ENCODE data around the gene SCYGR7. TPM values are rescaled to one million over a fixed set of nuclear protein-coding genes. Genes with fewer than 3 reads are reported as not detected.
A peak's percentile ranks its signal among the peaks of the same experiment; 100 is the strongest.

The SCYGR7 gene
- total RNA-seq, 4 donors from 2014 or later = not detected

- DNase-seq (ENCODE audit: low spot score in 2 of 2) = no peak
- Histone ChIP-seq H3K27me3 (no peaks in the 10 kb centered on the region), H3K9me3 (no peaks in the 10 kb centered on the region), H3K27ac (no peak overlapping the region), H3K36me3 (no peaks in the 10 kb centered on the region), H3K4me3 (no peak overlapping the region), H3K4me1 (peaks cover 0 to 12% (median 4%) of the 10 kb centered on the region in 4 donors)
- TF ChIP-seq, protein P1, sequence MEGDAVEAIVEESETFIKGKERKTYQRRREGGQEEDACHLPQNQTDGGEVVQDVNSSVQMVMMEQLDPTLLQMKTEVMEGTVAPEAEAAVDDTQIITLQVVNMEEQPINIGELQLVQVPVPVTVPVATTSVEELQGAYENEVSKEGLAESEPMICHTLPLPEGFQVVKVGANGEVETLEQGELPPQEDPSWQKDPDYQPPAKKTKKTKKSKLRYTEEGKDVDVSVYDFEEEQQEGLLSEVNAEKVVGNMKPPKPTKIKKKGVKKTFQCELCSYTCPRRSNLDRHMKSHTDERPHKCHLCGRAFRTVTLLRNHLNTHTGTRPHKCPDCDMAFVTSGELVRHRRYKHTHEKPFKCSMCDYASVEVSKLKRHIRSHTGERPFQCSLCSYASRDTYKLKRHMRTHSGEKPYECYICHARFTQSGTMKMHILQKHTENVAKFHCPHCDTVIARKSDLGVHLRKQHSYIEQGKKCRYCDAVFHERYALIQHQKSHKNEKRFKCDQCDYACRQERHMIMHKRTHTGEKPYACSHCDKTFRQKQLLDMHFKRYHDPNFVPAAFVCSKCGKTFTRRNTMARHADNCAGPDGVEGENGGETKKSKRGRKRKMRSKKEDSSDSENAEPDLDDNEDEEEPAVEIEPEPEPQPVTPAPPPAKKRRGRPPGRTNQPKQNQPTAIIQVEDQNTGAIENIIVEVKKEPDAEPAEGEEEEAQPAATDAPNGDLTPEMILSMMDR (IDR thresholded peaks at IDR 0.05) = no peak
- TF ChIP-seq POLR2A (IDR thresholded peaks at IDR 0.05) (no peak), EP300 (IDR thresholded peaks at IDR 0.05) (no peak)
- 57 to 63% methylated on average over 6 of the region's 6 CpGs for WGBS, 2 donors
These were observed 33.8 kb downstream of the SCYGR7 start for GRCh38 chr2:227761740-227762476.

GRCh38 chr2:227765788-227766372 is 37.7 kb downstream of the SCYGR7 start:
- no peak for DNase-seq (ENCODE audit: low spot score in 2 of 2)
- H3K27me3 ChIP-seq = no peaks in the 10 kb centered on the region
- H3K9me3 ChIP-seq = no peaks in the 10 kb centered on the region
- no peak overlapping the region for H3K4me3 ChIP-seq
- TF ChIP-seq, protein P1 (IDR thresholded peaks at IDR 0.05) = no peak
- TF ChIP-seq POLR2A (IDR thresholded peaks at IDR 0.05) (no peak), EP300 (IDR thresholded peaks at IDR 0.05) (no peak)
- H3K4me1 ChIP-seq = peaks cover 0 to 12% (median 4%) of the 10 kb centered on the region in 4 donors
- WGBS, 2 donors = 24% methylated on average over 4 of the region's 4 CpGs
- no peaks in the 10 kb centered on the region for H3K36me3 ChIP-seq
- peak overlapping the region in 3 of 4 donors; percentile 34 to 57 (median 41) for H3K27ac ChIP-seq

- TF ChIP-seq, protein P1 (IDR thresholded peaks at IDR 0.05) = peak; percentile 74 to 92 (median 83)
- peak in 1 of 2 donors; percentile 28 for TF ChIP-seq EP300 (IDR thresholded peaks at IDR 0.05)
- no peak for TF ChIP-seq POLR2A (IDR thresholded peaks at IDR 0.05)
- peak; percentile 60 to 91 for DNase-seq (ENCODE audit: low spot score in 2 of 2)
- H3K4me3 ChIP-seq = no peak overlapping the region
These were observed 38.3 kb downstream of the SCYGR7 start for GRCh38 chr2:227766373-227766883.

DNA sequence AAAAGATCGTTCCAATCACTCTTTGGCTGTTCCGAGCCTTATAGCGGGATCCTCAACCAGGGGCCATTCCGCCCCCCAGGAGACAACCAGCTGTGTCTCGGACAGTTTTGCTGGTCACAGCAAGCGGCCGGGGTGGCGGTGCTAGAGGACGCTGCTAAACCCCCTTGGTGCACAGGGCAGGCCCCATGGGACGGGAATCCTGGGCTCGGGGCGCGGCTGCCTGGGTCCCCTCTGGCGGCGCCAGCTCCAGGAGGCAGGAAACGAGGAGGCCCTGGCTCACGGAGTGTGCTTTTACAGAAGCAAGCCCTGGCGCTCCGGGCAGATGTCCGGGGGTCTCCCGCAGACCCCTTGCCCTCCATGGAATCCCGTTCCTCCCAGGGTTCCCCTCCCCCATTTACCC is 39.7 kb downstream of the SCYGR7 start:
- Histone ChIP-seq H3K27me3 (no peaks in the 10 kb centered on the region), H3K9me3 (no peaks in the 10 kb centered on the region), H3K4me1 (peaks cover 0 to 12% (median 4%) of the 10 kb centered on the region in 4 donors), H3K27ac (no peak overlapping the region), H3K4me3 (no peak overlapping the region), H3K36me3 (no peaks in the 10 kb centered on the region)
- DNase-seq (ENCODE audit: low spot score in 2 of 2) = no peak
- 90 to 91% methylated on average over 21 to 22 of the region's 22 CpGs for WGBS, 2 donors
- no peak for TF ChIP-seq EP300 (IDR thresholded peaks at IDR 0.05)
- TF ChIP-seq, protein P1 (IDR thresholded peaks at IDR 0.05) = no peak
- TF ChIP-seq POLR2A (IDR thresholded peaks at IDR 0.05) = no peak

More at GRCh38 chr2:227766373-227766883, 38.3 kb downstream of the SCYGR7 start:
- peaks cover 0 to 12% (median 4%) of the 10 kb centered on the region in 4 donors for H3K4me1 ChIP-seq
- H3K27me3 ChIP-seq = no peaks in the 10 kb centered on the region
- no peaks in the 10 kb centered on the region for H3K36me3 ChIP-seq
- H3K9me3 ChIP-seq = no peaks in the 10 kb centered on the region
- 24 to 28% methylated on average over 11 of the region's 11 CpGs for WGBS, 2 donors
- H3K27ac ChIP-seq = peak overlapping the region in 2 of 4 donors; percentile 34 to 57

DNA sequence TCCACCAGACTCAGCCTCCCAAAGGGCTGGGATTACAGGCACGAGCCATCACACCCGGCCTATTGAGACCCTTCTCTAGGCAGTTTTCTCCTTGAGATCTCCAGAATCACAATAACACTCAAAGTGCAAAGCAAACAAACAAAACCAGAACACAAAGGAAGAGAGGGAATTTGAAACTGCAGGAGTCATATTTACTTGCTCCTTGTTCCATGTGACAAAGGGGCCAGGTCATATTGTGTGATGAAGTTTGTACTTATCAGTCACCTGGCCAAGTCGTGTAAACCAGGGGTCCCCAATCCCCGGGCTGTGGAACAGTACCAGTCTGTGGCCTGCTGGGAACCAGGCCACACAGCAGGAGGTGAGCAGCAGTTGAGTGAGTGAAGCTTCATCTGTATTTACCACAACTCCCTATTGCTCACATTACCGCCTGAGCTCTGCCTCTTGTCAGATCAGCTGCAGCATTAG is 44.1 kb downstream of the SCYGR7 start:
- no peak for TF ChIP-seq EP300 (IDR thresholded peaks at IDR 0.05)
- TF ChIP-seq, protein P1 (IDR thresholded peaks at IDR 0.05) = no peak
- TF ChIP-seq POLR2A (IDR thresholded peaks at IDR 0.05) = no peak
- no peak for DNase-seq (ENCODE audit: low spot score in 2 of 2)
- no peaks in the 10 kb centered on the region for H3K36me3 ChIP-seq
- WGBS, 2 donors = 76 to 88% methylated on average over 5 of the region's 5 CpGs
- H3K27ac ChIP-seq = no peak overlapping the region
- no peaks in the 10 kb centered on the region for H3K4me1 ChIP-seq
- no peaks in the 10 kb centered on the region for H3K27me3 ChIP-seq
- H3K4me3 ChIP-seq = no peak overlapping the region
- H3K9me3 ChIP-seq = no peaks in the 10 kb centered on the region
